Measurements from ENCODE around the gene DMXL2.

The DMXL2 gene

DNA sequence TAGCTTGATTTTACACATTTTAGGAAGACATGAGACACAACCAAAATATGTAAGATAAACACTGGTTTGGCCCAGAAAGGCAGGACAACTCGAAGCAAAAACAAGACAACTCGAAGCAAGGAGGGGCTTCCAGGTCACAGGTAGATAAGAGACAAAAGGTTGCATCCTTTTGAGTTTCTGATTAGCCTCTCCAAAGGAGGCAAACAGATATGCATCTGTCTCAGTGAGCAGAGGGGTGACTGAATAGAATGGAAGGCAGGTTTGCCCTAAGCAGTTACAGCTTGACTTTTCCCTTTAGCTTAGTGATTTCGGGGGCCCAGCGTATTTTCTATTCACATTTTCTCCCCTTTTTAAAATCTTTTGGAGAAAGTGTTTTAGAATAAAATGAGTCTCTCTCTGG, 206.4 kb downstream of the DMXL2 start:
- no peak overlapping the region for H2AFZ ChIP-seq (ENCODE audit: low read length)
- no peaks in the 10 kb centered on the region for H3K27me3 ChIP-seq (ENCODE audit: insufficient read depth, low read length)
- H3F3A ChIP-seq (ENCODE audit: insufficient read depth, low read length), result no peaks in the 10 kb centered on the region
- H3K4me1 ChIP-seq (ENCODE audit: insufficient read depth, low read length, severe bottlenecking), result no peaks in the 10 kb centered on the region
- H3K4me2 ChIP-seq (ENCODE audit: low read length), result no peak overlapping the region
- TF ChIP-seq, protein P1, sequence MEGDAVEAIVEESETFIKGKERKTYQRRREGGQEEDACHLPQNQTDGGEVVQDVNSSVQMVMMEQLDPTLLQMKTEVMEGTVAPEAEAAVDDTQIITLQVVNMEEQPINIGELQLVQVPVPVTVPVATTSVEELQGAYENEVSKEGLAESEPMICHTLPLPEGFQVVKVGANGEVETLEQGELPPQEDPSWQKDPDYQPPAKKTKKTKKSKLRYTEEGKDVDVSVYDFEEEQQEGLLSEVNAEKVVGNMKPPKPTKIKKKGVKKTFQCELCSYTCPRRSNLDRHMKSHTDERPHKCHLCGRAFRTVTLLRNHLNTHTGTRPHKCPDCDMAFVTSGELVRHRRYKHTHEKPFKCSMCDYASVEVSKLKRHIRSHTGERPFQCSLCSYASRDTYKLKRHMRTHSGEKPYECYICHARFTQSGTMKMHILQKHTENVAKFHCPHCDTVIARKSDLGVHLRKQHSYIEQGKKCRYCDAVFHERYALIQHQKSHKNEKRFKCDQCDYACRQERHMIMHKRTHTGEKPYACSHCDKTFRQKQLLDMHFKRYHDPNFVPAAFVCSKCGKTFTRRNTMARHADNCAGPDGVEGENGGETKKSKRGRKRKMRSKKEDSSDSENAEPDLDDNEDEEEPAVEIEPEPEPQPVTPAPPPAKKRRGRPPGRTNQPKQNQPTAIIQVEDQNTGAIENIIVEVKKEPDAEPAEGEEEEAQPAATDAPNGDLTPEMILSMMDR (IDR thresholded peaks at IDR 0.05; ENCODE audit: low read length), result no peak
- TF ChIP-seq EZH2 (IDR thresholded peaks at IDR 0.05; ENCODE audit: borderline replicate concordance, low read length), result no peak
- H3K36me3 ChIP-seq (ENCODE audit: insufficient read depth, low read length), result no peaks in the 10 kb centered on the region
- no peaks in the 10 kb centered on the region for H4K20me1 ChIP-seq (ENCODE audit: insufficient read depth, low read length)
- H3K79me2 ChIP-seq (ENCODE audit: insufficient read depth, low read length), result no peaks in the 10 kb centered on the region
- no peak overlapping the region for H3K9ac ChIP-seq (ENCODE audit: low read length)
- H3K9me3 ChIP-seq (ENCODE audit: low read length), result no peaks in the 10 kb centered on the region
- H3K27ac ChIP-seq (ENCODE audit: low read depth, low read length, poor library complexity, severe bottlenecking), result no peak overlapping the region
- no peaks in the 10 kb centered on the region for H3K9me2 ChIP-seq (ENCODE audit: low read depth, low read length)
- H3K4me3 ChIP-seq (ENCODE audit: low read depth, low read length, poor library complexity, severe bottlenecking), result no peak overlapping the region

DNA sequence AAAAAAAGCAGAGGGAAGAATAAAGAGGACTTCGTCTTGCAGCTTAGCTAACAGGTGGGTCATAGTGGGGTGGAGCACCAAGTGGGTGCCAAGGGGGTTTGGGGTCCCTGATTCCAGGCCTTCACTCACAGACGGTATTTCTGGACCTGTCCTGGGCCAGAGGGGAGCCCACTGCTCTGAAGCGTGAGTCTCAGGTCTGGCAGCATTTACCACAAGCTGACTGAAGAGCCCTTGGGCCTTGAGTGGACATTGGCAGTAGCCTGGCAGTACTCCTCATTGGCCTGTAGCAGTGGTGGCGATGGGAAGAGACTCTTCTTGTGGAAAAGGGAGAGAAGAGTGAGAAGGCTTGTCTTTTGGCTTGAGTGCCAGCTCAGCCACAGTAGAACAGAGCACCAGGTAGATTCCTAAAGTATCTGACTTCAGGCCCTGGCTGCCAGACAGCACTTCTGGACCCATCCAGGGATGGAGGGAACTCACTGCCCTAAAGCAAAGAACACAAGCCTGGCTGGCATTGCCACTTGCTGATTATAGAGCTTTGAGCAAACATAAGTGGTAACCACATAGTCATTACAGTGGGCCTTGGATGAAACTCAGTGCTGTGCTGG, 208.2 kb downstream of the DMXL2 start:
- H3F3A ChIP-seq (ENCODE audit: insufficient read depth, low read length), result no peaks in the 10 kb centered on the region
- H3K9ac ChIP-seq (ENCODE audit: low read length), result no peak overlapping the region
- TF ChIP-seq, protein P1 (IDR thresholded peaks at IDR 0.05; ENCODE audit: low read length), result no peak
- TF ChIP-seq EZH2 (IDR thresholded peaks at IDR 0.05; ENCODE audit: borderline replicate concordance, low read length), result no peak
- H2AFZ ChIP-seq (ENCODE audit: low read length), result no peak overlapping the region
- no peaks in the 10 kb centered on the region for H3K36me3 ChIP-seq (ENCODE audit: insufficient read depth, low read length)
- no peaks in the 10 kb centered on the region for H3K27me3 ChIP-seq (ENCODE audit: insufficient read depth, low read length)
- no peak overlapping the region for H3K4me2 ChIP-seq (ENCODE audit: low read length)
- H3K9me2 ChIP-seq (ENCODE audit: low read depth, low read length), result no peaks in the 10 kb centered on the region
- no peaks in the 10 kb centered on the region for H3K79me2 ChIP-seq (ENCODE audit: insufficient read depth, low read length)
- no peak overlapping the region for H3K27ac ChIP-seq (ENCODE audit: low read depth, low read length, poor library complexity, severe bottlenecking)
- H3K4me1 ChIP-seq (ENCODE audit: insufficient read depth, low read length, severe bottlenecking), result no peaks in the 10 kb centered on the region
- no peaks in the 10 kb centered on the region for H3K9me3 ChIP-seq (ENCODE audit: low read length)
- no peak overlapping the region for H3K4me3 ChIP-seq (ENCODE audit: low read depth, low read length, poor library complexity, severe bottlenecking)
- H4K20me1 ChIP-seq (ENCODE audit: insufficient read depth, low read length), result no peaks in the 10 kb centered on the region

DNA sequence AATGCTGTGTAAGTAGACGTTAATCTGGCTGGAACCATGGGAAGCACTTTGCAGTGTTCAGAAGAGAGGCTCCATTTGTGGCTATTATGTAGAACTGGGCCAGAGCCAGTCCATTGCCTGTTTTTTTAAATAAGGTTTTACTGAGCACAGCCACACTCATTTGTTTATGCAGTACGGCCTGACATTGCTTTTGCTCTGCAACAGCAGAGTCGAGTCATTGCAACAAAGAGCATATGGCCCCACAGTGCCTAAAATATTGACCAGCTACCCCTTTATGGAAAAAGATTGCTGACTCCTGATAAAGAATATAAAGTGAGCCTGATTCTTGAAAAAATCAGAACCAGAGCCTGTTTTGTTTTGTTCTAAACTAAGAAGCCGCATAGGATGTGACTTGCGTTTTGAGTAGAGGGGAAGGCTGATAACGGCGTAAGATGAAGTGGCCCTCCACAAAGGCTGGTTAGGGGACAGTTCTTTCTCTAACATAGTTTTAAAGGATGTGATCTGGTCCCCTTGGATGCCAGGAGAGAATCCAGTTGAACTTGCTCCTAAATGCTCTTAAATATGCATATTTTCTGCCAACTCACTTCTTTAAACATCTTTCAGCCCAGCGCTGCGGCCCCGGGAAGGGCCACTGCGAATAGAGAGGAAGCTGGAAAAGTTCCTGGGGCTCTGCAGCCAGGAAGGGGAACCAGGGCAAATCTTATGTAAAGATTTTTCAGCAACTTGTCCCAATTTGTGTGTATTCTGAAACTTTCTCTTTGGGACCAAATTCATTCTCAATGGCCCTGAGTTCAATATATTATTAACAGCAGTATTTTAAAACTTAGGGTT, 216.7 kb downstream of the DMXL2 start:
- TF ChIP-seq, protein P1 (IDR thresholded peaks at IDR 0.05; ENCODE audit: low read length), result no peak
- TF ChIP-seq EZH2 (IDR thresholded peaks at IDR 0.05; ENCODE audit: borderline replicate concordance, low read length), result no peak
- H3K9me2 ChIP-seq (ENCODE audit: low read depth, low read length), result no peaks in the 10 kb centered on the region
- H3F3A ChIP-seq (ENCODE audit: insufficient read depth, low read length), result no peaks in the 10 kb centered on the region
- H3K4me2 ChIP-seq (ENCODE audit: low read length), result no peak overlapping the region
- no peak overlapping the region for H3K9ac ChIP-seq (ENCODE audit: low read length)
- H3K4me3 ChIP-seq (ENCODE audit: low read depth, low read length, poor library complexity, severe bottlenecking), result no peak overlapping the region
- no peaks in the 10 kb centered on the region for H3K9me3 ChIP-seq (ENCODE audit: low read length)
- H4K20me1 ChIP-seq (ENCODE audit: insufficient read depth, low read length), result no peaks in the 10 kb centered on the region
- no peaks in the 10 kb centered on the region for H3K36me3 ChIP-seq (ENCODE audit: insufficient read depth, low read length)
- H2AFZ ChIP-seq (ENCODE audit: low read length), result no peak overlapping the region
- no peaks in the 10 kb centered on the region for H3K27me3 ChIP-seq (ENCODE audit: insufficient read depth, low read length)
- no peak overlapping the region for H3K27ac ChIP-seq (ENCODE audit: low read depth, low read length, poor library complexity, severe bottlenecking)
- no peaks in the 10 kb centered on the region for H3K4me1 ChIP-seq (ENCODE audit: insufficient read depth, low read length, severe bottlenecking)
- H3K79me2 ChIP-seq (ENCODE audit: insufficient read depth, low read length), result no peaks in the 10 kb centered on the region

Data from OCI-LY1 (cell line).